ENCODE measurements around the gene GOLGA6L2.
"Not testable (repeated sequence)": the region's sequence is repeated elsewhere in the genome, so short reads cannot be mapped to it uniquely, and the experiment has no call there.

The GOLGA6L2 gene

GRCh38 chr15:23424111-23424904 is 22.7 kb downstream of the GOLGA6L2 start:
- no peak for DNase-seq

- DNase-seq = no peak
These were observed 23.9 kb downstream of the GOLGA6L2 start for GRCh38 chr15:23422946-23423708.

GRCh38 chr15:23422099-23422945 is 24.7 kb downstream of the GOLGA6L2 start:
- no peak for DNase-seq

GRCh38 chr15:23420806-23421575 is 26.1 kb downstream of the GOLGA6L2 start:
- DNase-seq = no peak

- no peak for DNase-seq
These were observed 30.4 kb downstream of the GOLGA6L2 start for GRCh38 chr15:23416349-23417276.

- not testable (repeated sequence) for DNase-seq
These were observed 31.2 kb downstream of the GOLGA6L2 start for GRCh38 chr15:23415866-23416265.

- no peak for DNase-seq
These were observed 31.6 kb downstream of the GOLGA6L2 start for GRCh38 chr15:23415321-23415865.

- not testable (repeated sequence) for DNase-seq
These were observed 34.0 kb downstream of the GOLGA6L2 start for GRCh38 chr15:23412881-23413600.

- DNase-seq = no peak
These were observed 35.2 kb downstream of the GOLGA6L2 start for GRCh38 chr15:23411841-23412240.

GRCh38 chr15:23403550-23403949 is 43.5 kb downstream of the GOLGA6L2 start:
- no peak for DNase-seq

GRCh38 chr15:23402544-23402943 is 44.5 kb downstream of the GOLGA6L2 start:
- no peak for DNase-seq

GRCh38 chr15:23402140-23402539 is 44.9 kb downstream of the GOLGA6L2 start:
- no peak for DNase-seq

- no peak for DNase-seq
These were observed 45.4 kb downstream of the GOLGA6L2 start for GRCh38 chr15:23401627-23402026.

- not testable (repeated sequence) for DNase-seq
These were observed 47.8 kb downstream of the GOLGA6L2 start for GRCh38 chr15:23399207-23399606.

- not testable (repeated sequence) for DNase-seq
These were observed 48.7 kb downstream of the GOLGA6L2 start for GRCh38 chr15:23398357-23398756.

GRCh38 chr15:23397779-23398178 is 49.3 kb downstream of the GOLGA6L2 start:
- no peak for DNase-seq

GRCh38 chr15:23395832-23396231 is 51.2 kb downstream of the GOLGA6L2 start:
- no peak for DNase-seq

GRCh38 chr15:23395030-23395692 is 51.9 kb downstream of the GOLGA6L2 start:
- no peak for DNase-seq
